ENCODE measurements around the gene ADAT3.

- TF ChIP-seq, protein P1, sequence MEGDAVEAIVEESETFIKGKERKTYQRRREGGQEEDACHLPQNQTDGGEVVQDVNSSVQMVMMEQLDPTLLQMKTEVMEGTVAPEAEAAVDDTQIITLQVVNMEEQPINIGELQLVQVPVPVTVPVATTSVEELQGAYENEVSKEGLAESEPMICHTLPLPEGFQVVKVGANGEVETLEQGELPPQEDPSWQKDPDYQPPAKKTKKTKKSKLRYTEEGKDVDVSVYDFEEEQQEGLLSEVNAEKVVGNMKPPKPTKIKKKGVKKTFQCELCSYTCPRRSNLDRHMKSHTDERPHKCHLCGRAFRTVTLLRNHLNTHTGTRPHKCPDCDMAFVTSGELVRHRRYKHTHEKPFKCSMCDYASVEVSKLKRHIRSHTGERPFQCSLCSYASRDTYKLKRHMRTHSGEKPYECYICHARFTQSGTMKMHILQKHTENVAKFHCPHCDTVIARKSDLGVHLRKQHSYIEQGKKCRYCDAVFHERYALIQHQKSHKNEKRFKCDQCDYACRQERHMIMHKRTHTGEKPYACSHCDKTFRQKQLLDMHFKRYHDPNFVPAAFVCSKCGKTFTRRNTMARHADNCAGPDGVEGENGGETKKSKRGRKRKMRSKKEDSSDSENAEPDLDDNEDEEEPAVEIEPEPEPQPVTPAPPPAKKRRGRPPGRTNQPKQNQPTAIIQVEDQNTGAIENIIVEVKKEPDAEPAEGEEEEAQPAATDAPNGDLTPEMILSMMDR (IDR thresholded peaks at IDR 0.05; ENCODE audit: low read depth, low read length): no peak
- TF ChIP-seq EZH2phosphoT487 (IDR thresholded peaks at IDR 0.05; ENCODE audit: low read depth): no peak
Observed at GRCh38 chr19:1949304-1950101, 44.3 kb downstream of the ADAT3 start.
